Measurements from ENCODE around the gene SERHL2.
"Not testable (repeated sequence)": the region's sequence is repeated elsewhere in the genome, so short reads cannot be mapped to it uniquely, and the experiment has no call there.

The SERHL2 gene

DNA sequence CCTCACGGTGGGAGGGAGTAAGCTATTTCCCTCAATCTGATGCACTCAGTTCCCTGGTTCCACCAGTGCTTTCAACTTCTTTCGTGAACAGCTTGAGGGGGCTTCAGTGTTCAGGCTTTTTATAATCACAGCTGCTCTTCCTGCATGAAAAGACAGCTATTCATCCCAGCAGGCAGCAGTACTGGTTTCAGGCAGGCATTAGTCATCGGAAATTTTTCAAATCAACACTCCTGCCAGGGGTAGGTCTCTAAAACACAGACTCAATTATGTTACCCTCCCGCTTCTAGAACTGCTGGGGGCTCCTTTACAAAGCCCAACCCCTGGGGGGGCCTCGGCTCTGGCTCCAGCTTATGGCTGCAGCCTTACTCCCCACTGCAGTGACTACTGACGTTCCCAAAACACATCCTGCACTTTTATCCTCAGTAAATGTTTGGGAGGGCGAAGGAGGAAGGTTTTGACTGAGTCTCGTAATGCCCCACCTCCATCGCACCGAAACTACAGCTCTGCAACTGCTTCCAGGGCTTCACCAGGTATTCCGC, 55.1 kb downstream of the SERHL2 start:
- peak in 1 of 2 experiments; percentile 35 for DNase-seq

DNA sequence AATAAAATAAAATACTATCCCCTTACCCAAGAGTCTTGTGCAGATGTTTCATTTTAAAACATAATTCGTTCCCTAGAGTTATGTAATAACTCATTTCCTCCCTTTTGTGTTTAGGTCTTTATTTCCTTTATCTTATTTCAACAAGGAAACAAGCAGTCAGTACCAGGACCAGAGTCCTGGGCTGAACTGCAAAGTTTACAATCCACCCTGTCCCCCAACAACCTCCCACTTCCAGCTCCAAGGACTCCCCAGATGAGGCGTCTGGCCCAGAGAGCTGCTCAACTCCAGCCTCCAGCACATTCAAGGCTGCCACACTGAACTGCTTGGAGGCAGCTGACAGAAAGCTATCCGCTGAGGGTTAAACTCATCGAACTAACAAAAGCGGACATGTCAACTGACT, 56.4 kb downstream of the SERHL2 start:
- DNase-seq = no peak

- DNase-seq = no peak
These were observed 57.3 kb downstream of the SERHL2 start for GRCh38 chr22:42611051-42611450.

- DNase-seq = no peak
These were observed 58.6 kb downstream of the SERHL2 start for GRCh38 chr22:42612336-42612735.

GRCh38 chr22:42613872-42614301, 60.1 kb downstream of the SERHL2 start:
- DNase-seq = no peak

GRCh38 chr22:42614312-42615091, 60.7 kb downstream of the SERHL2 start, which contains the start of gene POLDIP3:
Gene POLDIP3 (minus strand): TSS chr22:42614883. CDS start chr22:42614857, 26 bp downstream.
- peak; percentile 98 to 99 for DNase-seq

GRCh38 chr22:42615092-42615859, 61.5 kb downstream of the SERHL2 start:
- peak; percentile 92 to 93 for DNase-seq

- not testable (repeated sequence) for DNase-seq
These were observed 62.1 kb downstream of the SERHL2 start for GRCh38 chr22:42615860-42616175.

- no peak for DNase-seq
These were observed 63.6 kb downstream of the SERHL2 start for GRCh38 chr22:42617155-42617983.

- DNase-seq = no peak
These were observed 65.7 kb downstream of the SERHL2 start for GRCh38 chr22:42619261-42620063.

GRCh38 chr22:42620084-42620483, 66.3 kb downstream of the SERHL2 start:
- DNase-seq = no peak

- peak; percentile 68 to 74 for DNase-seq
These were observed 67.8 kb downstream of the SERHL2 start for GRCh38 chr22:42621505-42622002.

- no peak for DNase-seq
These were observed 68.4 kb downstream of the SERHL2 start for GRCh38 chr22:42622061-42622710.

- no peak for DNase-seq
These were observed 69.6 kb downstream of the SERHL2 start for GRCh38 chr22:42623301-42623751.
